Measurements from ENCODE around the gene IGF2R. TPM values are rescaled to one million over a fixed set of nuclear protein-coding genes. Genes with fewer than 3 reads are reported as not detected.

IGF2R gene
- total RNA-seq, 1 experiment from 2014 or later: 75.3 TPM

DNA sequence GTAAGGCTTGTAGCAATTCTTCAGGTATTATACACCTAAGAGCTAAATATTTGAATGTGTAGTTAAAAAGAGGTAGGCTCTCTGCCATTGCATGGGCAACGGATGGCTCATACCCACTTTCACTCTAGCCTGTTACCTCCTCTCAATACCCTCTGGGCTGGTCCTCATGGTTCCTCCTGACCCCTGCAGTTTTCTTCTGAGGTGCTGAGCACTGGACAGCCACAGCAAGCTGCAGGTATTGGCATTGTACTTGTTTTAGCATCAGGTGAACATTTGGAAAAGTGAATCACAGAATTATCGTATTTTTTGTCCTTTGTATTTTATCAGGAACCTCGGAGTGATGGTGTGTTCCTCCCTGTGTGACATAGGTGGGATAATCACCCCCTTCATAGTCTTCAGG lies 185.6 kb downstream of the IGF2R start (continued):
- TF ChIP-seq NFATC4 (CRISPR knock-in tag; IDR thresholded peaks at IDR 0.05): no peak
- TF ChIP-seq JAZF1 (CRISPR knock-in tag; IDR thresholded peaks at IDR 0.05): no peak
- TF ChIP-seq, protein P1, sequence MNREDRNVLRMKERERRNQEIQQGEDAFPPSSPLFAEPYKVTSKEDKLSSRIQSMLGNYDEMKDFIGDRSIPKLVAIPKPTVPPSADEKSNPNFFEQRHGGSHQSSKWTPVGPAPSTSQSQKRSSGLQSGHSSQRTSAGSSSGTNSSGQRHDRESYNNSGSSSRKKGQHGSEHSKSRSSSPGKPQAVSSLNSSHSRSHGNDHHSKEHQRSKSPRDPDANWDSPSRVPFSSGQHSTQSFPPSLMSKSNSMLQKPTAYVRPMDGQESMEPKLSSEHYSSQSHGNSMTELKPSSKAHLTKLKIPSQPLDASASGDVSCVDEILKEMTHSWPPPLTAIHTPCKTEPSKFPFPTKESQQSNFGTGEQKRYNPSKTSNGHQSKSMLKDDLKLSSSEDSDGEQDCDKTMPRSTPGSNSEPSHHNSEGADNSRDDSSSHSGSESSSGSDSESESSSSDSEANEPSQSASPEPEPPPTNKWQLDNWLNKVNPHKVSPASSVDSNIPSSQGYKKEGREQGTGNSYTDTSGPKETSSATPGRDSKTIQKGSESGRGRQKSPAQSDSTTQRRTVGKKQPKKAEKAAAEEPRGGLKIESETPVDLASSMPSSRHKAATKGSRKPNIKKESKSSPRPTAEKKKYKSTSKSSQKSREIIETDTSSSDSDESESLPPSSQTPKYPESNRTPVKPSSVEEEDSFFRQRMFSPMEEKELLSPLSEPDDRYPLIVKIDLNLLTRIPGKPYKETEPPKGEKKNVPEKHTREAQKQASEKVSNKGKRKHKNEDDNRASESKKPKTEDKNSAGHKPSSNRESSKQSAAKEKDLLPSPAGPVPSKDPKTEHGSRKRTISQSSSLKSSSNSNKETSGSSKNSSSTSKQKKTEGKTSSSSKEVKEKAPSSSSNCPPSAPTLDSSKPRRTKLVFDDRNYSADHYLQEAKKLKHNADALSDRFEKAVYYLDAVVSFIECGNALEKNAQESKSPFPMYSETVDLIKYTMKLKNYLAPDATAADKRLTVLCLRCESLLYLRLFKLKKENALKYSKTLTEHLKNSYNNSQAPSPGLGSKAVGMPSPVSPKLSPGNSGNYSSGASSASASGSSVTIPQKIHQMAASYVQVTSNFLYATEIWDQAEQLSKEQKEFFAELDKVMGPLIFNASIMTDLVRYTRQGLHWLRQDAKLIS (CRISPR knock-in tag; IDR thresholded peaks at IDR 0.05; ENCODE audit: borderline replicate concordance): no peak
- no peak for TF ChIP-seq EMX1 (CRISPR knock-in tag; IDR thresholded peaks at IDR 0.05)
- TF ChIP-seq JUN (CRISPR knock-in tag; IDR thresholded peaks at IDR 0.05): no peak
- TF ChIP-seq, protein P2, sequence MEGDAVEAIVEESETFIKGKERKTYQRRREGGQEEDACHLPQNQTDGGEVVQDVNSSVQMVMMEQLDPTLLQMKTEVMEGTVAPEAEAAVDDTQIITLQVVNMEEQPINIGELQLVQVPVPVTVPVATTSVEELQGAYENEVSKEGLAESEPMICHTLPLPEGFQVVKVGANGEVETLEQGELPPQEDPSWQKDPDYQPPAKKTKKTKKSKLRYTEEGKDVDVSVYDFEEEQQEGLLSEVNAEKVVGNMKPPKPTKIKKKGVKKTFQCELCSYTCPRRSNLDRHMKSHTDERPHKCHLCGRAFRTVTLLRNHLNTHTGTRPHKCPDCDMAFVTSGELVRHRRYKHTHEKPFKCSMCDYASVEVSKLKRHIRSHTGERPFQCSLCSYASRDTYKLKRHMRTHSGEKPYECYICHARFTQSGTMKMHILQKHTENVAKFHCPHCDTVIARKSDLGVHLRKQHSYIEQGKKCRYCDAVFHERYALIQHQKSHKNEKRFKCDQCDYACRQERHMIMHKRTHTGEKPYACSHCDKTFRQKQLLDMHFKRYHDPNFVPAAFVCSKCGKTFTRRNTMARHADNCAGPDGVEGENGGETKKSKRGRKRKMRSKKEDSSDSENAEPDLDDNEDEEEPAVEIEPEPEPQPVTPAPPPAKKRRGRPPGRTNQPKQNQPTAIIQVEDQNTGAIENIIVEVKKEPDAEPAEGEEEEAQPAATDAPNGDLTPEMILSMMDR (IDR thresholded peaks at IDR 0.05): no peak
- no peak for TF ChIP-seq OVOL2 (CRISPR knock-in tag; IDR thresholded peaks at IDR 0.05; ENCODE audit: borderline replicate concordance)
- TF ChIP-seq ZNF423 (CRISPR knock-in tag; IDR thresholded peaks at IDR 0.05): no peak
- TF ChIP-seq GABPB1 (CRISPR knock-in tag; IDR thresholded peaks at IDR 0.05): no peak
- TF ChIP-seq TP53 (CRISPR knock-in tag; IDR thresholded peaks at IDR 0.05): no peak

DNA sequence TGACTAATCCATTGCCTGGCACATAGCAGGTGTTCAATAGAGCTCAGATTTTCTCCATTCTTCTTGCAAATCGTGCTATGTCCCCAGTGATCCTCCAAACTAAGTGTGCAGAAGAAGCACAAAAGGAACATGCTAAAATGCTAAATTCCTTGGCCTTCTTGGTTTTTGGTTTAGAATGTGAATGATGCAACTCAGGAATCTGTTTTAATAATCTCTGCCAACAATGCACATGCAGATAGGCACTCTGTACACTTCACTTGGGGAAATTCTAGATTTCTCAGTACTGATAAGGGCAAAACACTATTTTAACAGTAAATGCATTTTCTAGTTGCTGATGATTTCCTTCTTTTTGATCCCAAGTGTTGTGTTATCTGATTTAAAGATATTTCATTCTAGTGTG lies 188.0 kb downstream of the IGF2R start:
- POLR2A ChIA-PET: no interaction called here
- CTCF ChIA-PET: interaction anchor here (1.6 kb wide), 1 partner anchor 19 kb away, joined by 4 read pairs; no protein-coding TSS in a partner anchor
- peaks cover 12% of the 10 kb centered on the region for H3K36me3 Mint-ChIP-seq

DNA sequence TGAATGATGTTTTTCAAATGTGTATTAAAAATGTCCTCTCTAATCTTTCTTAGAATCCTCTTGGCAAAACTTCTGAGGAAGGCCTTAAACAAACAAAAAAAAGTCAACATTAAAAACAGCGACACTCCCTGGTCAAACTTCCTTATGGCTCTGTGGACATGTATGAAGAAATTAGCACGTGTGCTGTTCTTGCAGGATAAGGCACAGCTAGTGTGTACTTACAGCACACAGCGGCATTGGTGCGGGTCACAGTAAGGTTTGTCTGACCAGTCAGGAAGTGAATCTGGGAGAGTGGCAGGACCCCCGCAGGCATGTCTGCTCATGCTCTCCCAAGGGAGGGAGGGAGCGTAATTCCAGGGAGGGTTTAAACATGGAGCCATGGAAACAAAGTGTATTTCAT lies 191.6 kb downstream of the IGF2R start:
- Mint-ChIP-seq H3K36me3 (peaks cover 6% of the 10 kb centered on the region), H3K4me3 (no peak overlapping the region), H3K9me3 (peaks cover 6% of the 10 kb centered on the region), H3K27ac (no peak overlapping the region), H3K4me1 (peaks cover 26% of the 10 kb centered on the region), H3K27me3 (ENCODE audit: low read depth) (no peaks in the 10 kb centered on the region; the same call in 1 of the 2 replicates)
- CTCF ChIA-PET: no interaction called here
- no peak for DNase-seq (ENCODE audit: low spot score)
- POLR2A ChIA-PET: no interaction called here
- ATAC-seq: 0 out of 2 replicates have a peak, but pooled peaks have one; percentile 17
- TF ChIP-seq, protein P3, sequence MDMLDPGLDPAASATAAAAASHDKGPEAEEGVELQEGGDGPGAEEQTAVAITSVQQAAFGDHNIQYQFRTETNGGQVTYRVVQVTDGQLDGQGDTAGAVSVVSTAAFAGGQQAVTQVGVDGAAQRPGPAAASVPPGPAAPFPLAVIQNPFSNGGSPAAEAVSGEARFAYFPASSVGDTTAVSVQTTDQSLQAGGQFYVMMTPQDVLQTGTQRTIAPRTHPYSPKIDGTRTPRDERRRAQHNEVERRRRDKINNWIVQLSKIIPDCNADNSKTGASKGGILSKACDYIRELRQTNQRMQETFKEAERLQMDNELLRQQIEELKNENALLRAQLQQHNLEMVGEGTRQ (CRISPR knock-in tag; IDR thresholded peaks at IDR 0.05): no peak
- TF ChIP-seq ZNF423 (CRISPR knock-in tag; IDR thresholded peaks at IDR 0.05): no peak
- TF ChIP-seq, protein P4, sequence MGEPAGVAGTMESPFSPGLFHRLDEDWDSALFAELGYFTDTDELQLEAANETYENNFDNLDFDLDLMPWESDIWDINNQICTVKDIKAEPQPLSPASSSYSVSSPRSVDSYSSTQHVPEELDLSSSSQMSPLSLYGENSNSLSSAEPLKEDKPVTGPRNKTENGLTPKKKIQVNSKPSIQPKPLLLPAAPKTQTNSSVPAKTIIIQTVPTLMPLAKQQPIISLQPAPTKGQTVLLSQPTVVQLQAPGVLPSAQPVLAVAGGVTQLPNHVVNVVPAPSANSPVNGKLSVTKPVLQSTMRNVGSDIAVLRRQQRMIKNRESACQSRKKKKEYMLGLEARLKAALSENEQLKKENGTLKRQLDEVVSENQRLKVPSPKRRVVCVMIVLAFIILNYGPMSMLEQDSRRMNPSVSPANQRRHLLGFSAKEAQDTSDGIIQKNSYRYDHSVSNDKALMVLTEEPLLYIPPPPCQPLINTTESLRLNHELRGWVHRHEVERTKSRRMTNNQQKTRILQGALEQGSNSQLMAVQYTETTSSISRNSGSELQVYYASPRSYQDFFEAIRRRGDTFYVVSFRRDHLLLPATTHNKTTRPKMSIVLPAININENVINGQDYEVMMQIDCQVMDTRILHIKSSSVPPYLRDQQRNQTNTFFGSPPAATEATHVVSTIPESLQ (CRISPR knock-in tag; IDR thresholded peaks at IDR 0.05): no peak
- no peak for TF ChIP-seq ZNF219 (CRISPR knock-in tag; IDR thresholded peaks at IDR 0.05; ENCODE audit: borderline replicate concordance)
- TF ChIP-seq, protein P5, sequence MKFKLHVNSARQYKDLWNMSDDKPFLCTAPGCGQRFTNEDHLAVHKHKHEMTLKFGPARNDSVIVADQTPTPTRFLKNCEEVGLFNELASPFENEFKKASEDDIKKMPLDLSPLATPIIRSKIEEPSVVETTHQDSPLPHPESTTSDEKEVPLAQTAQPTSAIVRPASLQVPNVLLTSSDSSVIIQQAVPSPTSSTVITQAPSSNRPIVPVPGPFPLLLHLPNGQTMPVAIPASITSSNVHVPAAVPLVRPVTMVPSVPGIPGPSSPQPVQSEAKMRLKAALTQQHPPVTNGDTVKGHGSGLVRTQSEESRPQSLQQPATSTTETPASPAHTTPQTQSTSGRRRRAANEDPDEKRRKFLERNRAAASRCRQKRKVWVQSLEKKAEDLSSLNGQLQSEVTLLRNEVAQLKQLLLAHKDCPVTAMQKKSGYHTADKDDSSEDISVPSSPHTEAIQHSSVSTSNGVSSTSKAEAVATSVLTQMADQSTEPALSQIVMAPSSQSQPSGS (CRISPR knock-in tag; IDR thresholded peaks at IDR 0.05; ENCODE audit: borderline replicate concordance, low read depth): no peak
- no peak for TF ChIP-seq ZNF121 (CRISPR knock-in tag; IDR thresholded peaks at IDR 0.05)
- TF ChIP-seq RORB (CRISPR knock-in tag; IDR thresholded peaks at IDR 0.05): no peak
- TF ChIP-seq ZNF671 (CRISPR knock-in tag; IDR thresholded peaks at IDR 0.05): no peak

More for the DNA sequence above, 188.0 kb downstream of the IGF2R start:
- ATAC-seq: no peak
- no peak overlapping the region for H3K27ac Mint-ChIP-seq
- TF ChIP-seq ESRRA (CRISPR knock-in tag; IDR thresholded peaks at IDR 0.05; ENCODE audit: borderline replicate concordance) (no peak), IRF2 (CRISPR knock-in tag; IDR thresholded peaks at IDR 0.05; ENCODE audit: borderline replicate concordance, low read depth) (no peak), JAZF1 (CRISPR knock-in tag; IDR thresholded peaks at IDR 0.05) (no peak), NFATC4 (CRISPR knock-in tag; IDR thresholded peaks at IDR 0.05) (no peak), NFYB (CRISPR knock-in tag; conservative IDR thresholded peaks at IDR 0.05; ENCODE audit: low read depth) (no peak)
- TF ChIP-seq, protein P6, sequence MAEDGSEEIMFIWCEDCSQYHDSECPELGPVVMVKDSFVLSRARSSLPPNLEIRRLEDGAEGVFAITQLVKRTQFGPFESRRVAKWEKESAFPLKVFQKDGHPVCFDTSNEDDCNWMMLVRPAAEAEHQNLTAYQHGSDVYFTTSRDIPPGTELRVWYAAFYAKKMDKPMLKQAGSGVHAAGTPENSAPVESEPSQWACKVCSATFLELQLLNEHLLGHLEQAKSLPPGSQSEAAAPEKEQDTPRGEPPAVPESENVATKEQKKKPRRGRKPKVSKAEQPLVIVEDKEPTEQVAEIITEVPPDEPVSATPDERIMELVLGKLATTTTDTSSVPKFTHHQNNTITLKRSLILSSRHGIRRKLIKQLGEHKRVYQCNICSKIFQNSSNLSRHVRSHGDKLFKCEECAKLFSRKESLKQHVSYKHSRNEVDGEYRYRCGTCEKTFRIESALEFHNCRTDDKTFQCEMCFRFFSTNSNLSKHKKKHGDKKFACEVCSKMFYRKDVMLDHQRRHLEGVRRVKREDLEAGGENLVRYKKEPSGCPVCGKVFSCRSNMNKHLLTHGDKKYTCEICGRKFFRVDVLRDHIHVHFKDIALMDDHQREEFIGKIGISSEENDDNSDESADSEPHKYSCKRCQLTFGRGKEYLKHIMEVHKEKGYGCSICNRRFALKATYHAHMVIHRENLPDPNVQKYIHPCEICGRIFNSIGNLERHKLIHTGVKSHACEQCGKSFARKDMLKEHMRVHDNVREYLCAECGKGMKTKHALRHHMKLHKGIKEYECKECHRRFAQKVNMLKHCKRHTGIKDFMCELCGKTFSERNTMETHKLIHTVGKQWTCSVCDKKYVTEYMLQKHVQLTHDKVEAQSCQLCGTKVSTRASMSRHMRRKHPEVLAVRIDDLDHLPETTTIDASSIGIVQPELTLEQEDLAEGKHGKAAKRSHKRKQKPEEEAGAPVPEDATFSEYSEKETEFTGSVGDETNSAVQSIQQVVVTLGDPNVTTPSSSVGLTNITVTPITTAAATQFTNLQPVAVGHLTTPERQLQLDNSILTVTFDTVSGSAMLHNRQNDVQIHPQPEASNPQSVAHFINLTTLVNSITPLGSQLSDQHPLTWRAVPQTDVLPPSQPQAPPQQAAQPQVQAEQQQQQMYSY (CRISPR knock-in tag; IDR thresholded peaks at IDR 0.05): no peak
- no peak overlapping the region for H3K4me3 Mint-ChIP-seq
- H3K4me1 Mint-ChIP-seq: peaks cover 18% of the 10 kb centered on the region
- H3K9me3 Mint-ChIP-seq: peaks cover 13% of the 10 kb centered on the region
- peaks cover 5% of the 10 kb centered on the region; the same call in 1 of the 2 replicates for H3K27me3 Mint-ChIP-seq (ENCODE audit: low read depth)
- no peak for DNase-seq (ENCODE audit: low spot score)
